OCI-LY3 (cell line): ENCODE data around the gene NFATC3.

Experiments
- H2AFZ ChIP-seq: fragments of 200-600, 300-600 bp; shearing (Covaris generic); 2 replicates; pipeline ENCODE4 v1.6.0; 2014; ENCODE audit warnings: antibody characterized with exemption, low read depth, low read length
- H3K27ac ChIP-seq: fragments of 200-600, 300-600 bp; sonication (generic); 2 replicates; pipeline ENCODE4 v1.5.1; 2014; ENCODE audit warnings: mild to moderate bottlenecking, low read length, moderate library complexity, mixed read lengths
- H3K27me3 ChIP-seq: fragments of 200-600, 300-600 bp; sonication (generic); 2 replicates; pipeline ENCODE4 v1.6.1; 2014; ENCODE audit warnings: low read depth, low read length, mixed read lengths
- H3K36me3 ChIP-seq: fragments of 200-600, 300-600 bp; sonication (generic); replicated peaks from 2 replicates; pipeline ENCODE3; 2014; ENCODE audit warnings: low read depth, low read length, mixed read lengths
- H3K4me1 ChIP-seq: fragments of 300-600, 200-600 bp; sonication (generic); 2 replicates; pipeline ENCODE4 v1.6.1; 2014; ENCODE audit warnings: low read length, mixed read lengths
- H3K4me2 ChIP-seq: fragments of 200-600, 300-600 bp; sonication (generic); 2 replicates; pipeline ENCODE4 v1.6.1; 2014; ENCODE audit warnings: low read length, mixed read lengths
- H3K4me3 ChIP-seq: fragments of 300-600, 200-600 bp; sonication (generic); 2 replicates; pipeline ENCODE4 v1.5.1; 2014; ENCODE audit warnings: antibody characterized with exemption, mild to moderate bottlenecking, low read length, moderate library complexity
- H3K79me2 ChIP-seq: fragments of 300-600, 200-600 bp; shearing (Covaris generic); 2 replicates; pipeline ENCODE4 v1.6.1; 2014; ENCODE audit warnings: mild to moderate bottlenecking, low read length, mixed read lengths
- H3K9ac ChIP-seq: fragments of 300-600, 200-600 bp; shearing (Covaris generic); 2 replicates; pipeline ENCODE4 v1.6.0; 2014; ENCODE audit warnings: mild to moderate bottlenecking, low read length, moderate library complexity
- H3K9me3 ChIP-seq: fragments of 200-600, 300-600 bp; shearing (Covaris generic); 2 replicates; pipeline ENCODE4 v1.6.1; 2014; ENCODE audit warnings: low read length, mixed read lengths; ENCODE audit not compliant: insufficient read depth
- H4K20me1 ChIP-seq: fragments of 200-600, 300-600 bp; sonication (generic); 2 replicates; pipeline ENCODE4 v1.6.1; 2016; ENCODE audit warnings: low read length, mixed read lengths; ENCODE audit not compliant: insufficient read depth
- CTCF ChIP-seq: fragments of 200-600, 300-600 bp; sonication (generic); IDR thresholded peaks from 2 replicates; pipeline ENCODE4 v1.5.1; 2014; ENCODE audit warnings: antibody characterized with exemption, low read length, low read depth
- EZH2phosphoT487 ChIP-seq: fragments of 200-600 bp; shearing (Covaris generic); IDR thresholded peaks from 2 replicates; pipeline ENCODE4 v1.6.1; 2018; ENCODE audit warnings: antibody characterized with exemption, mixed run types, low read depth

The NFATC3 gene

GRCh38 chr16:68233835-68234187 lies 148.6 kb downstream of the NFATC3 start:
- TF ChIP-seq EZH2phosphoT487 (no peak), CTCF (no peak)
- H3K4me2 ChIP-seq, result no peak overlapping the region

GRCh38 chr16:68234188-68235107 lies 149.3 kb downstream of the NFATC3 start:
- H3K79me2 ChIP-seq, result no peaks in the 10 kb centered on the region
- H3K4me1 ChIP-seq, result no peaks in the 10 kb centered on the region
- no peak overlapping the region for H3K4me3 ChIP-seq
- H3K27me3 ChIP-seq, result no peaks in the 10 kb centered on the region
- no peak overlapping the region for H3K9ac ChIP-seq
- no peak overlapping the region for H3K27ac ChIP-seq
- no peaks in the 10 kb centered on the region for H3K9me3 ChIP-seq
- H4K20me1 ChIP-seq, result no peaks in the 10 kb centered on the region
- no peak overlapping the region for H2AFZ ChIP-seq
- no peak overlapping the region for H3K4me2 ChIP-seq
- TF ChIP-seq EZH2phosphoT487, result no peak
- TF ChIP-seq CTCF, result no peak
- H3K36me3 ChIP-seq, result no peaks in the 10 kb centered on the region

More at GRCh38 chr16:68233835-68234187, 148.6 kb downstream of the NFATC3 start:
- no peak overlapping the region for H3K27ac ChIP-seq
- no peaks in the 10 kb centered on the region for H3K36me3 ChIP-seq
- H4K20me1 ChIP-seq, result no peaks in the 10 kb centered on the region
- no peaks in the 10 kb centered on the region for H3K9me3 ChIP-seq
- no peaks in the 10 kb centered on the region for H3K4me1 ChIP-seq
- no peak overlapping the region for H2AFZ ChIP-seq
- no peaks in the 10 kb centered on the region for H3K79me2 ChIP-seq
- H3K4me3 ChIP-seq, result no peak overlapping the region
- no peaks in the 10 kb centered on the region for H3K27me3 ChIP-seq
- H3K9ac ChIP-seq, result no peak overlapping the region

GRCh38 chr16:68235108-68235886 lies 150.1 kb downstream of the NFATC3 start:
- no peaks in the 10 kb centered on the region for H4K20me1 ChIP-seq
- no peak overlapping the region for H3K4me2 ChIP-seq
- H3K4me3 ChIP-seq, result no peak overlapping the region
- no peak overlapping the region for H2AFZ ChIP-seq
- TF ChIP-seq EZH2phosphoT487 (no peak), CTCF (no peak)
- no peaks in the 10 kb centered on the region for H3K27me3 ChIP-seq
- no peaks in the 10 kb centered on the region for H3K79me2 ChIP-seq
- no peak overlapping the region for H3K27ac ChIP-seq
- H3K36me3 ChIP-seq, result no peaks in the 10 kb centered on the region
- H3K9ac ChIP-seq, result no peak overlapping the region
- no peaks in the 10 kb centered on the region for H3K4me1 ChIP-seq
- H3K9me3 ChIP-seq, result no peaks in the 10 kb centered on the region

- Histone ChIP-seq H2AFZ (peak within 1 kb of the TSS; percentile 59; the same call in 1 of the 2 replicates), H3K4me1 (no peaks in the 10 kb centered on the region), H3K4me2 (peak within 1 kb of the TSS; percentile 65), H3K36me3 (no peaks in the 10 kb centered on the region), H3K79me2 (no peaks in the 10 kb centered on the region), H3K9me3 (no peaks in the 10 kb centered on the region), H3K4me3 (peak within 1 kb of the TSS; percentile 78), H3K9ac (peak within 1 kb of the TSS; percentile 45; the same call in 1 of the 2 replicates), H4K20me1 (no peaks in the 10 kb centered on the region), H3K27ac (no peak within 1 kb of the TSS), H3K27me3 (no peaks in the 10 kb centered on the region)
- TF ChIP-seq EZH2phosphoT487 (no peak), CTCF (no peak)
Measured at GRCh38 chr16:68235887-68236136, 150.6 kb downstream of the NFATC3 start, which contains the start of gene ESRP2. TSS of gene ESRP2 (minus strand) at chr16:68236127. CDS start at chr16:68236045, 82 bp downstream.
